SK-N-SH (cell line): ENCODE data around the gene HCAR2. TPM values are rescaled to one million over a fixed set of nuclear protein-coding genes. Genes with fewer than 3 reads are reported as not detected.

ENCODE experiments used
- CTCF ChIA-PET: fragments of 300-600, 350-600 bp; formaldehyde crosslinking; extraction: SDS; loops from one replicate; lab custom pipeline; 2021; lab: Yijun Ruan, JAX
- POLR2A ChIA-PET: fragments of 350-600 bp; sonication (Branson Sonifier 250); formaldehyde crosslinking; extraction: SDS; loops from one replicate; lab custom pipeline; 2020; ENCODE audit warnings: antibody characterized with exemption, inconsistent platforms; lab: Yijun Ruan, JAX
- DNase-seq: peaks from one replicate; pipeline ENCODE4 v3.0.0; 2012
- H2AFZ ChIP-seq: fragments of 200-600 bp; sonication (generic); 2 replicates; pipeline ENCODE4 v1.8.1; 2016; ENCODE audit warnings: antibody characterized with exemption, mild to moderate bottlenecking, low read depth
- H3F3A ChIP-seq: fragments of 200-600 bp; sonication (generic); replicated peaks from 2 replicates; pipeline ENCODE3; 2016; ENCODE audit warnings: antibody characterized with exemption, mild to moderate bottlenecking; ENCODE audit not compliant: insufficient read depth
- H3K27ac ChIP-seq, 2 experiments: fragments of 200-500 bp in 1 of 2; fragments of 200-600 bp in 1 of 2; sonication (Bioruptor generic) in 1 of 2; sonication (generic), shearing (Covaris generic) in 1 of 2; 2 replicates each; pipeline versions ENCODE4 v1.5.1 to v1.6.1; 2014 to 2016; ENCODE audit warnings: low read depth in 2 of 2, inconsistent platforms in 1 of 2, low read length in 1 of 2, mild to moderate bottlenecking in 1 of 2, mixed read lengths in 1 of 2
- H3K27me3 ChIP-seq: fragments of 200-600 bp; sonication (generic), shearing (Covaris generic); 2 replicates; pipeline ENCODE4 v1.6.1; 2016; ENCODE audit warnings: mixed run types; ENCODE audit not compliant: insufficient read depth
- H3K36me3 ChIP-seq, 2 experiments: fragments of 200-500 bp in 1 of 2; fragments of 200-600 bp in 1 of 2; sonication (Bioruptor generic) in 1 of 2; sonication (generic) in 1 of 2; replicated peaks in 1 of 2; 2 replicates each; pipeline versions ENCODE3 to v1.5.1; 2014 to 2016; ENCODE audit warnings: low read length in 1 of 2, mild to moderate bottlenecking in 1 of 2; ENCODE audit not compliant: insufficient read depth in 2 of 2, control insufficient read depth in 1 of 2
- H3K4me1 ChIP-seq, 2 experiments: fragments of 200-500 bp in 1 of 2; fragments of 200-600 bp in 1 of 2; sonication (Bioruptor generic) in 1 of 2; sonication (generic), shearing (Covaris generic) in 1 of 2; 2 replicates each; pipeline versions ENCODE4 v1.5.1 to v1.6.1; 2014 to 2016; ENCODE audit warnings: low read depth in 1 of 2, low read length in 1 of 2, mixed run types in 1 of 2; ENCODE audit not compliant: insufficient read depth in 2 of 2, control insufficient read depth in 1 of 2
- H3K4me2 ChIP-seq: fragments of 200-600 bp; sonication (generic), shearing (Covaris generic); 2 replicates; pipeline ENCODE4 v1.6.1; 2017; ENCODE audit warnings: mixed run types
- H3K4me3 ChIP-seq, 2 experiments: fragments of 200-500 bp in 1 of 2; fragments of 200-600 bp in 1 of 2; sonication (Bioruptor generic) in 1 of 2; sonication (generic), shearing (Covaris generic) in 1 of 2; 2 replicates each; pipeline versions ENCODE4 v1.5.1 to v1.8.1; 2014 to 2016; ENCODE audit warnings: low read depth in 2 of 2, inconsistent platforms in 1 of 2, low read length in 1 of 2, mild to moderate bottlenecking in 1 of 2, mixed read lengths in 1 of 2, moderate library complexity in 1 of 2
- H3K79me2 ChIP-seq: fragments of 200-600 bp; sonication (generic); 2 replicates; pipeline ENCODE4 v1.8.1; 2017; ENCODE audit warnings: mild to moderate bottlenecking; ENCODE audit not compliant: insufficient read depth
- H3K9ac ChIP-seq: fragments of 200-600 bp; sonication (generic); 2 replicates; pipeline ENCODE4 v1.6.1; 2017; ENCODE audit warnings: mixed run types
- H3K9me2 ChIP-seq: fragments of 200-600 bp; sonication (generic); 2 replicates; pipeline ENCODE4 v1.6.1; 2017; ENCODE audit warnings: mixed run types
- H3K9me3 ChIP-seq: fragments of 200-600 bp; sonication (generic); 2 replicates; pipeline ENCODE4 v1.6.1; 2017; ENCODE audit warnings: mixed run types, mild to moderate bottlenecking, moderate library complexity
- H4K20me1 ChIP-seq: fragments of 200-600 bp; sonication (generic); 2 replicates; pipeline ENCODE4 v1.6.1; 2017; ENCODE audit warnings: mild to moderate bottlenecking, mixed run types; ENCODE audit not compliant: insufficient read depth
- CTCF ChIP-seq: fragments of 200-600 bp; sonication (generic); IDR thresholded peaks from 2 replicates; pipeline ENCODE4 v1.6.1; 2017; ENCODE audit warnings: antibody characterized with exemption, mild to moderate bottlenecking, moderate library complexity
- FOSL2 ChIP-seq: IDR thresholded peaks from 2 replicates; pipeline ENCODE4 v1.4.0; 2012; ENCODE audit warnings: low read depth, mild to moderate bottlenecking, moderate library complexity, borderline replicate concordance
- FOXM1 ChIP-seq: IDR thresholded peaks from 2 replicates; pipeline ENCODE4 v1.4.0; 2012; ENCODE audit warnings: low read depth, mild to moderate bottlenecking
- GATA2 ChIP-seq: sonication (generic); formaldehyde crosslinking; IDR thresholded peaks from 2 replicates; pipeline ENCODE4 v1.5.0; 2020; ENCODE audit warnings: mild to moderate bottlenecking, missing genetic modification reagents
- MXI1 ChIP-seq: IDR thresholded peaks from 2 replicates; pipeline ENCODE4 v1.6.1; 2012; ENCODE audit warnings: mild to moderate bottlenecking, low read depth, low read length, improper control_type of control experiment
- PBX3 ChIP-seq: IDR thresholded peaks from 2 replicates; pipeline ENCODE4; 2012
- RAD21 ChIP-seq: IDR thresholded peaks from 2 replicates; pipeline ENCODE4 v1.6.1; 2012; ENCODE audit warnings: mild to moderate bottlenecking, low read length
- REST ChIP-seq: IDR thresholded peaks from 2 replicates; pipeline ENCODE4 v1.6.1; 2012; ENCODE audit warnings: mild to moderate bottlenecking, low read depth, low read length, moderate library complexity
- RFX5 ChIP-seq: IDR thresholded peaks from 2 replicates; pipeline ENCODE4 v1.6.1; 2012; ENCODE audit warnings: mild to moderate bottlenecking, improper control_type of control experiment, low read length
- SIN3A ChIP-seq: IDR thresholded peaks from 2 replicates; pipeline ENCODE4 v1.6.1; 2012; ENCODE audit warnings: low read depth, mild to moderate bottlenecking, low read length, moderate library complexity, borderline replicate concordance
- TAF1 ChIP-seq: IDR thresholded peaks from 2 replicates; pipeline ENCODE4 v1.6.1; 2012; ENCODE audit warnings: low read depth, mild to moderate bottlenecking, low read length, moderate library complexity, borderline replicate concordance
- YY1 ChIP-seq: IDR thresholded peaks from 2 replicates; pipeline ENCODE4 v1.4.0; 2012; ENCODE audit warnings: low read depth, mild to moderate bottlenecking
- WGBS: methylation state at CpG from one replicate; pipeline ENCODE4 v1.1.6; 2017; ENCODE audit warnings: low lambda C conversion rate; 5-methylcytosine and 5-hydroxymethylcytosine counted together
- polyA plus RNA-seq, 3 experiments: library from polyadenylated mRNA; depleted of rRNA; stranded (reverse); fragments of >200 nt; gene quantifications; 2 replicates each; pipeline ENCODE4 v1.2.3, GENCODE V29; 2012

The HCAR2 gene
- polyA plus RNA-seq, 1 of the 3 experiments (the other 2 are of a cell fraction): not detected

- no peaks in the 10 kb centered on the region for H3K79me2 ChIP-seq
- H3K9me2 ChIP-seq: no peaks in the 10 kb centered on the region
- CTCF ChIA-PET: no interaction called here
- no peaks in the 10 kb centered on the region for H3K9me3 ChIP-seq
- peaks cover 14% of the 10 kb centered on the region for H3F3A ChIP-seq
- peaks cover 0 to 5% of the 10 kb centered on the region in 2 experiments; a peak in 1 of 4 replicates for H3K4me1 ChIP-seq
- H3K27me3 ChIP-seq: no peaks in the 10 kb centered on the region
- POLR2A ChIA-PET: no interaction called here
- no peak overlapping the region for H3K4me3 ChIP-seq
- DNase-seq: no peak
- no peaks in the 10 kb centered on the region for H3K36me3 ChIP-seq
- no peak overlapping the region for H3K4me2 ChIP-seq
- no peak overlapping the region for H3K9ac ChIP-seq
- H2AFZ ChIP-seq: no peak overlapping the region
- no peaks in the 10 kb centered on the region for H4K20me1 ChIP-seq
- no peak for TF ChIP-seq FOXM1
- no peak for TF ChIP-seq RAD21
- no peak for TF ChIP-seq SIN3A
- no peak for TF ChIP-seq MXI1
- TF ChIP-seq TAF1: no peak
- no peak for TF ChIP-seq GATA2
- no peak for TF ChIP-seq REST
- TF ChIP-seq, all 33 proteins: peak for 0
- no peak overlapping the region for H3K27ac ChIP-seq
- WGBS: 90% methylated on average over 5 of the region's 5 CpGs
These were observed 37.4 kb downstream of the HCAR2 start for GRCh38 chr12:122665759-122666158.

- Histone ChIP-seq H3F3A (peaks cover 14% of the 10 kb centered on the region), H3K79me2 (no peaks in the 10 kb centered on the region), H3K27ac (no peak overlapping the region), H3K9me2 (no peaks in the 10 kb centered on the region), H3K4me2 (no peak overlapping the region), H2AFZ (no peak overlapping the region), H3K9me3 (no peaks in the 10 kb centered on the region), H3K9ac (no peak overlapping the region), H3K4me1 (peaks cover 0 to 5% of the 10 kb centered on the region in 2 experiments; a peak in 1 of 4 replicates), H3K36me3 (no peaks in the 10 kb centered on the region), H4K20me1 (no peaks in the 10 kb centered on the region), H3K27me3 (no peaks in the 10 kb centered on the region), H3K4me3 (no peak overlapping the region)
- TF ChIP-seq CTCF (no peak), FOSL2 (no peak), PBX3 (no peak), RFX5 (no peak), YY1 (no peak), GATA2 (no peak)
- POLR2A ChIA-PET: no interaction called here
- DNase-seq: no peak
- CTCF ChIA-PET: no interaction called here
- 94% methylated on average over 8 of the region's 8 CpGs for WGBS
These were observed 37.8 kb downstream of the HCAR2 start for GRCh38 chr12:122665349-122665748.
